Thoracic aorta (tissue), 2 donors: Measurements from ENCODE around the gene FADS6. TPM values are rescaled to one million over a fixed set of nuclear protein-coding genes. Genes with fewer than 3 reads are reported as not detected.

ENCODE experiments used
- ATAC-seq: fragments of 150-250 bp; one replicate; pipeline ENCODE4 v1.8.0; 2017; ENCODE audit warnings: low read depth; ENCODE audit not compliant: insufficient number of reproducible peaks, low FRiP score
- DNase-seq: peaks from one replicate; pipeline ENCODE4 v3.0.0-alpha.2; 2020; ENCODE audit warnings: low spot score
- H3K27ac ChIP-seq, 2 donors: fragments of 200-600 bp; sonication (generic); 1 replicate in 1 of 2; 2 replicates in 1 of 2; pipeline ENCODE4 v1.5.1; 2016; ENCODE audit warnings: mild to moderate bottlenecking in 2 of 2, moderate library complexity in 2 of 2
- H3K27me3 ChIP-seq: fragments of 200-600 bp; sonication (generic); replicated peaks from 2 replicates; pipeline ENCODE4 v1.6.0; 2016; ENCODE audit warnings: mild to moderate bottlenecking; ENCODE audit not compliant: insufficient read depth
- H3K36me3 ChIP-seq: fragments of 200-600 bp; sonication (generic); one replicate; pipeline ENCODE4 v1.5.1; 2016
- H3K4me1 ChIP-seq, 2 donors: fragments of 200-600 bp; sonication (generic); 1 replicate in 1 of 2; 2 replicates in 1 of 2; pipeline versions ENCODE4 v1.5.1 to v1.6.0; 2016; ENCODE audit warnings: low read depth in 2 of 2, mild to moderate bottlenecking in 1 of 2; ENCODE audit not compliant: control insufficient read depth in 1 of 2
- H3K4me3 ChIP-seq: fragments of 200-600 bp; sonication (generic); 2 replicates; pipeline ENCODE4 v1.5.1; 2016; ENCODE audit warnings: mild to moderate bottlenecking
- H3K9me3 ChIP-seq: fragments of 200-600 bp; sonication (generic); 2 replicates; pipeline ENCODE4 v1.5.1; 2016
- total RNA-seq, 2 donors: library from RNA; depleted of rRNA; stranded (reverse); fragments of >200 nt; gene quantifications; one replicate each; pipeline versions ENCODE4 v1.1.0 to v1.2.3, GENCODE V29; 2016
- TF ChIP-seq, protein P1 (sequence below): fragments of 200-600 bp; sonication (generic); IDR thresholded peaks from one replicate; pipeline ENCODE4 v1.5.1; 2019; ENCODE audit warnings: antibody characterized with exemption

The FADS6 gene
- total RNA-seq, 2 donors from 2014 or later: not detected

DNA sequence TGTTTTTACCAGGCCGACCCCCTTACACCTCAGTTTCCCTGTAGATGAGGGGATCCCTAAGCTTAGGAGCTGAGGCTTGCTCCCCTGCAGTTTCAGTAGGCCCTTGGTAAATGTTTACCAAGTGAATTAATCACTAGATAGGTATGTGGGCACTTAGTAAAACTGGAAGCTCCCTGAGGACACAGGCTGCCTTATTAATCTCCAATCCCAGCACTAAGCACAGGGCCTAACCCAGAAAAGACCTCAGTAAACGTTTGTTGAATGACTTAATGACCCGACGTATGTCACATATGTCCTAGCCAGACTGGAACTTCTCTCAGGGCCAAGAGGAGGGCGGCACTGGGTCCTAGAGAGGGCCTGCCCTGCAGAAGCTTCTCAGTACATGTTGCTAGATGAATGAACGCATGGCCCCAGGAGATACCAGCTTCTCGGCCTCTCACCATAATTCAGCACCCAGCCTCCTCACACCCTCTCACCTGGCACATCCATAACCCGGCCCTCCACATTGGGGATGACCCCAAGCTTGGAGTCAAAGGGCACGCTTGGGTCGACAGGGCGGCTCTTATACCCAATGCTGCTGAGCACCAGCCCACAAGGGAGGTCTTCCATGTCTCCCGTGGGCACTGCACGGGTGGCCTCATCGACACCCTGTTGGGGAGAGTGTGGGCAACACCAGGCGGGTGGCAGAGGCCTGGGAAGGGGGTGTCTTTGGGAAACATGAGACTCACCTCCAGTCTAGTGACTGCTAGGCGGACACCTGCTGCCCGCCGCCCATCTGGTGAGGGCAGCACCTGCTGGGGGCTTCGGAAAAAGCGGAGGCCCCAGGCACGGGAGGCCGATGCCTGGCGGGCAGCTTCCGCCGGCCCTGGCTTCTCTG, 29.8 kb downstream of the FADS6 start:
- TF ChIP-seq, protein P1, sequence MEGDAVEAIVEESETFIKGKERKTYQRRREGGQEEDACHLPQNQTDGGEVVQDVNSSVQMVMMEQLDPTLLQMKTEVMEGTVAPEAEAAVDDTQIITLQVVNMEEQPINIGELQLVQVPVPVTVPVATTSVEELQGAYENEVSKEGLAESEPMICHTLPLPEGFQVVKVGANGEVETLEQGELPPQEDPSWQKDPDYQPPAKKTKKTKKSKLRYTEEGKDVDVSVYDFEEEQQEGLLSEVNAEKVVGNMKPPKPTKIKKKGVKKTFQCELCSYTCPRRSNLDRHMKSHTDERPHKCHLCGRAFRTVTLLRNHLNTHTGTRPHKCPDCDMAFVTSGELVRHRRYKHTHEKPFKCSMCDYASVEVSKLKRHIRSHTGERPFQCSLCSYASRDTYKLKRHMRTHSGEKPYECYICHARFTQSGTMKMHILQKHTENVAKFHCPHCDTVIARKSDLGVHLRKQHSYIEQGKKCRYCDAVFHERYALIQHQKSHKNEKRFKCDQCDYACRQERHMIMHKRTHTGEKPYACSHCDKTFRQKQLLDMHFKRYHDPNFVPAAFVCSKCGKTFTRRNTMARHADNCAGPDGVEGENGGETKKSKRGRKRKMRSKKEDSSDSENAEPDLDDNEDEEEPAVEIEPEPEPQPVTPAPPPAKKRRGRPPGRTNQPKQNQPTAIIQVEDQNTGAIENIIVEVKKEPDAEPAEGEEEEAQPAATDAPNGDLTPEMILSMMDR: no peak
- ATAC-seq (no peak), DNase-seq (no peak)
- peaks cover 21 to 26% of the 10 kb centered on the region in 2 donors for H3K4me1 ChIP-seq
- no peaks in the 10 kb centered on the region for H3K27me3 ChIP-seq
- no peaks in the 10 kb centered on the region for H3K9me3 ChIP-seq
- H3K4me3 ChIP-seq: no peak overlapping the region
- H3K36me3 ChIP-seq: no peaks in the 10 kb centered on the region
- no peak overlapping the region for H3K27ac ChIP-seq

DNA sequence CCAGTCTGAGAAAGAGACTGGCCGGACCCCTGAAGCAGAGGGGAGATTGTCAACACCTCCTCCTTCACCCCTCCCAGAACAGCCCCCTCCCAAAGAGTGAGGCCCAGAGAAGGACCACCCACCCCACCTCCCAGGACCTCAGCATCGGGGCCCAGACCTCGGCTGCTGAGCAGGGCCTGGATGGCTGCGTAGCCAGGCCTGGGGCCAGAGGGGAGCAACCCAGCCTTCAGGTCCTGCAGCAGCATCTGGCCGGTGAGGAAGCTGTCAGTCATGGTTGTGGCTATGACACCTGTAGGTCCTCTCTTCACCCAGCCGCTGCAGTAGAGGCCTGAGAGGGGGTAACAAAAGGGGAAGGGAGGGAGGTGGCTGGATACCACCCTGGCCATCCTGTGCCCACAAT, 30.5 kb downstream of the FADS6 start:
- H3K4me1 ChIP-seq: peaks cover 21 to 26% of the 10 kb centered on the region in 2 donors
- no peaks in the 10 kb centered on the region for H3K9me3 ChIP-seq
- H3K27ac ChIP-seq: no peak overlapping the region
- DNase-seq: no peak
- no peak overlapping the region for H3K4me3 ChIP-seq
- H3K36me3 ChIP-seq: no peaks in the 10 kb centered on the region
- ATAC-seq: no peak
- H3K27me3 ChIP-seq: no peaks in the 10 kb centered on the region
- TF ChIP-seq, protein P1: no peak

DNA sequence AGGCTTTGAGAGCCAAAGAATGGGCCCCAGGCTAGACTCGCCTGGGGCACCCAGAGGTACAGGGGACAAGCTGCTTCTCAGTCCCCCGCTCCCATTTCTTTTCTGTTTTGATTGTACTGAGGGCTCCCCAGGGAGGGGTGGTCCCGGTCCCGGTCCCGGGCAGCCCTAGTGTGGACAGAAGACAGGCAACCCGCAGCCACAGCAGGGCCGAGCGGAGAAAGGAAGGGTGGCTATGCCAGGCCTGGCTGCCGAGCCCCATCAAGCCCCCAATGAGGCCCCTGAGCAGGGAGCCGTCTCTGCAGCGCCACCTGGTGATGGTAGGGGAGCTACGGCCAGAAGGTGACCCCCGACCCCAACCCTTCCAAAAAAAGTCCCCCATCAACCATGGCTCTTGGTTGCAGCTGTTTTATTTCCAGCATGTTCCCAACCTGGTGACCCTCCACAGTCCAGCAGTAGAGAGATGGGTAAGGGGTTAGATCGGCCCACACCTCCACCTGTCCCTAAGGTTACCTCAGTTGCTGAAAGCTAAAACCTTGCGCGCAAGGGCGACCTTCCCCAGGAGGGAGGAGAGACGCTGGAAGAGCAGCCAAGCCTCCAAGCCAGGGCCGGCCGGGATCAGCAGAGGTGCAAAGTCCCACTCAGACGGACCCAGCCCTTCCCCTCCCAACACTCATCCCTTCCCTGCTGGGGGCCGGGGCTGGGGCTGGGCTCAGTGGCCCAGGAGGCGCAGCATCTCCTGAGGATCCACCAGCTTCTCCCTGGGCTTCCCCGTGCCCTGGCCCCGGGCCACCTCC, 31.1 kb downstream of the FADS6 start:
- Histone ChIP-seq H3K27ac (no peak overlapping the region), H3K9me3 (no peaks in the 10 kb centered on the region), H3K4me3 (peak overlapping the region; percentile 60), H3K4me1 (peaks cover 21 to 26% of the 10 kb centered on the region in 2 donors), H3K36me3 (no peaks in the 10 kb centered on the region), H3K27me3 (no peaks in the 10 kb centered on the region)
- ATAC-seq (no peak), DNase-seq (no peak)
- TF ChIP-seq, protein P1: peak; percentile 46

DNA sequence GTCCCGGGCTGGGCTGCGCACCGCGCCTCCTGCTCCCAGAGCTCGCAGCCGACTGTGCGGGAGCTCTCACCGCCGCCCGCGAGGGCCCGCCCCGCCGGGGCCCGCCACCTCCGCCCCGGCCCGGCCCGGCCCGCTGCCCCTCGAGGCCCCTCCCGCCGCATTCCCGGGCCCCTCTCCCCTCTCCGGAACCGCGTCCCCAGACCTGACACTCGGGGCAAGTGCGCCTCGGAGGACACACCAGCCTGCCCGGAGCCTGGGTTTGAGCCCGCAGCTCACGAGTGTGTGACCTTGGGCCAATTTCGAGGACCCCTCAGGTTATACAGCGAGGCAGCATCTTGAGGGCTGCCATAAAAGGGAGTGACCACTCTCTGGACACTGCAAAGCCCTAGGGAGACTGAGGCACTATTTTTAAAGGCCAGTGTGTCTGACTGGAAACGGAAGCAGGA, 31.7 kb downstream of the FADS6 start:
- DNase-seq: no peak
- no peak for ATAC-seq
- Histone ChIP-seq H3K36me3 (no peaks in the 10 kb centered on the region), H3K9me3 (no peaks in the 10 kb centered on the region), H3K4me1 (peaks cover 21 to 26% of the 10 kb centered on the region in 2 donors), H3K27ac (no peak overlapping the region), H3K4me3 (peak overlapping the region; percentile 60), H3K27me3 (no peaks in the 10 kb centered on the region)
- TF ChIP-seq, protein P1: no peak
